Loucy (cell line): ENCODE data around the gene TRMT61A.

Experiments
- H2AFZ ChIP-seq: fragments of 200-600 bp; sonication (generic); 2 replicates; pipeline ENCODE4 v1.6.0; 2016; ENCODE audit warnings: antibody characterized with exemption, mild to moderate bottlenecking, low read length, moderate library complexity
- H3F3A ChIP-seq: fragments of 200-600 bp; 2 replicates; pipeline ENCODE4 v1.6.0; 2016; ENCODE audit warnings: antibody characterized with exemption, low read depth, mild to moderate bottlenecking
- H3K27me3 ChIP-seq: fragments of 200-600 bp; sonication (generic); 2 replicates; pipeline ENCODE4 v1.6.1; 2014; ENCODE audit warnings: low read length, mild to moderate bottlenecking; ENCODE audit not compliant: insufficient read depth, poor library complexity, severe bottlenecking
- H3K36me3 ChIP-seq: fragments of 200-600 bp; sonication (generic); 2 replicates; pipeline ENCODE4 v1.6.1; 2016; ENCODE audit warnings: low read length; ENCODE audit not compliant: insufficient read depth
- H3K4me1 ChIP-seq: fragments of 200-600 bp; sonication (generic); 2 replicates; pipeline ENCODE4 v1.5.1; 2014; ENCODE audit warnings: low read length, mild to moderate bottlenecking; ENCODE audit not compliant: insufficient read depth, poor library complexity, severe bottlenecking
- H3K4me2 ChIP-seq: fragments of 200-600 bp; sonication (generic); 2 replicates; pipeline ENCODE4 v1.6.0; 2014; ENCODE audit warnings: antibody characterized with exemption, low read length, low read depth, mild to moderate bottlenecking; ENCODE audit not compliant: poor library complexity, severe bottlenecking
- H3K4me3 ChIP-seq: fragments of 200-600 bp; sonication (generic); 2 replicates; pipeline ENCODE4 v1.5.1; 2014; ENCODE audit warnings: low read length, mild to moderate bottlenecking, mixed read lengths; ENCODE audit not compliant: poor library complexity, severe bottlenecking
- H3K79me2 ChIP-seq: fragments of 200-600 bp; sonication (generic); 2 replicates; pipeline ENCODE4 v1.6.1; 2014; ENCODE audit warnings: low read length; ENCODE audit not compliant: insufficient read depth
- H3K9ac ChIP-seq: fragments of 200-600 bp; sonication (generic); 2 replicates; pipeline ENCODE4 v1.6.0; 2014; ENCODE audit warnings: mild to moderate bottlenecking, low read depth, low read length, moderate library complexity; ENCODE audit not compliant: poor library complexity, severe bottlenecking
- H3K9me2 ChIP-seq: fragments of 200-600 bp; sonication (generic); replicated peaks from 2 replicates; pipeline ENCODE4 v1.6.1; 2016; ENCODE audit warnings: low read depth, low read length, mixed read lengths
- H3K9me3 ChIP-seq: fragments of 200-600 bp; sonication (generic); 2 replicates; pipeline ENCODE4 v1.6.1; 2014; ENCODE audit warnings: mild to moderate bottlenecking, antibody characterized with exemption, low read length, low read depth; ENCODE audit not compliant: insufficient read depth
- H4K20me1 ChIP-seq: fragments of 200-600 bp; sonication (generic); 2 replicates; pipeline ENCODE4 v1.6.0; 2014; ENCODE audit warnings: antibody characterized with exemption, low read length, mild to moderate bottlenecking; ENCODE audit not compliant: insufficient read depth, poor library complexity, severe bottlenecking
- EZH2phosphoT487 ChIP-seq: fragments of 200-600 bp; IDR thresholded peaks from 2 replicates; pipeline ENCODE4 v1.6.1; 2018; ENCODE audit warnings: antibody characterized with exemption, mild to moderate bottlenecking, moderate library complexity, borderline replicate concordance
- TF ChIP-seq, protein P1 (sequence below): fragments of 200-600 bp; sonication (generic); conservative IDR thresholded peaks from 2 replicates; pipeline ENCODE4 v1.5.1; 2014; ENCODE audit warnings: mild to moderate bottlenecking, antibody characterized with exemption, low read length

TRMT61A gene

DNA sequence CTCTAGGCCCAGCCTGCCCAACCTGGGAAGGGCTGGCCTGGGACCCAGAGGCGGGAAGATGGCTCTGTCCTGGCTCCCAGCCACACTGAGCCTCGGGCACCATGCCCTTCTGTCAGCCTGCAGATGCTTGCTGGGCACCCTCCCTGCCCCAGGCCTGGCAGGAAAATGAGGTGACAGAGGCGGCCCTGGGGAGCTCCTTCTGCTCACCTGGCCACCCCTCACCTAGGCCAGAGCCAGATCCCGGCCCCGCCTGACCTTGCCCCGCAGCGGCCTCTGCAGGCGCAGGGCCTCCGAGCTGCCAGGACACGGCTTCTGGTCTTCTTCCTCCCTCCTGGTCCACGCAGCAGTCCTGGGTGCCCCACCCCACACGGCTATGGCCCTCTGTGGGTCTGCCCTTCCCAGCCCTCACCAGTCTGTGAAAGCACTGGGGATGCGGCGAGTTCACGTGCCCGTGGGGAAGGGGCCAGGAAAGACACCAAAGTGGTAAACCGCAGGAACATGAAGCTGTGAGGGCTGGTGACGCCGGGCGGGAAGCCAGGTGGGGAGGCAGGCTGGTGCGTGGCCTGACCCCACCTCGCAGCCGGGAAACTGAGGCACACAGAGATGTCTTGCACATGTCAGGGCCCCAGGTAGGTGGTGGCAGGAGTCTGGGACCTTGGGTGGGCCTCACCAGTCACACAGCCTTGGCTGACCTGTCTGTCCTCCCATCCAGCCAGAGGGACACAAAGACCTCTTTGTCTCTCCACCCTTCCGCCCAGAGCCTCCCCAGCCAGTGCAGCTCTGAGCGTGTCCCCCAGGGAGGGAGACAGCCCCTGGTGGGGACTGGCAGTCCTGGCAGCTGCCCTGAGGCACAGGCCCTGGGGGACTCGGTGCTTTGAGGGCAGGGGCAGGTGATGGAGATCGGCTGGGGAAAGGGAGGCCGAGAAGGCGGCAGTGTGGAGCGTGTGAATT, 20.6 kb downstream of the TRMT61A start:
- Histone ChIP-seq H3K4me3 (no peak overlapping the region), H3K4me1 (no peaks in the 10 kb centered on the region)

GRCh38 chr14:103550451-103551337, 21.7 kb downstream of the TRMT61A start:
- Histone ChIP-seq H3K4me1 (no peaks in the 10 kb centered on the region), H4K20me1 (peaks cover 3% of the 10 kb centered on the region), H2AFZ (no peak overlapping the region), H3K27me3 (no peaks in the 10 kb centered on the region), H3K36me3 (no peaks in the 10 kb centered on the region), H3K9me2 (no peaks in the 10 kb centered on the region), H3K79me2 (peaks cover under 1% of the 10 kb centered on the region; the same call in 1 of the 2 replicates), H3F3A (no peaks in the 10 kb centered on the region), H3K9ac (no peak overlapping the region), H3K4me3 (no peak overlapping the region), H3K4me2 (no peak overlapping the region), H3K9me3 (no peaks in the 10 kb centered on the region)
- no peak for TF ChIP-seq EZH2phosphoT487
- TF ChIP-seq, protein P1, sequence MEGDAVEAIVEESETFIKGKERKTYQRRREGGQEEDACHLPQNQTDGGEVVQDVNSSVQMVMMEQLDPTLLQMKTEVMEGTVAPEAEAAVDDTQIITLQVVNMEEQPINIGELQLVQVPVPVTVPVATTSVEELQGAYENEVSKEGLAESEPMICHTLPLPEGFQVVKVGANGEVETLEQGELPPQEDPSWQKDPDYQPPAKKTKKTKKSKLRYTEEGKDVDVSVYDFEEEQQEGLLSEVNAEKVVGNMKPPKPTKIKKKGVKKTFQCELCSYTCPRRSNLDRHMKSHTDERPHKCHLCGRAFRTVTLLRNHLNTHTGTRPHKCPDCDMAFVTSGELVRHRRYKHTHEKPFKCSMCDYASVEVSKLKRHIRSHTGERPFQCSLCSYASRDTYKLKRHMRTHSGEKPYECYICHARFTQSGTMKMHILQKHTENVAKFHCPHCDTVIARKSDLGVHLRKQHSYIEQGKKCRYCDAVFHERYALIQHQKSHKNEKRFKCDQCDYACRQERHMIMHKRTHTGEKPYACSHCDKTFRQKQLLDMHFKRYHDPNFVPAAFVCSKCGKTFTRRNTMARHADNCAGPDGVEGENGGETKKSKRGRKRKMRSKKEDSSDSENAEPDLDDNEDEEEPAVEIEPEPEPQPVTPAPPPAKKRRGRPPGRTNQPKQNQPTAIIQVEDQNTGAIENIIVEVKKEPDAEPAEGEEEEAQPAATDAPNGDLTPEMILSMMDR, result no peak

More for the DNA sequence above, 20.6 kb downstream of the TRMT61A start:
- Histone ChIP-seq H3K27me3 (no peaks in the 10 kb centered on the region), H3K9me2 (no peaks in the 10 kb centered on the region), H3K9ac (no peak overlapping the region), H3K9me3 (no peaks in the 10 kb centered on the region), H2AFZ (no peak overlapping the region), H3K79me2 (no peaks in the 10 kb centered on the region), H3K36me3 (no peaks in the 10 kb centered on the region), H4K20me1 (no peaks in the 10 kb centered on the region), H3F3A (no peaks in the 10 kb centered on the region), H3K4me2 (no peak overlapping the region)
- TF ChIP-seq, protein P1, result no peak
- TF ChIP-seq EZH2phosphoT487, result no peak

- no peak overlapping the region for H3K9ac ChIP-seq
- peaks cover 4% of the 10 kb centered on the region; the same call in 1 of the 2 replicates for H3K79me2 ChIP-seq
- H3K9me2 ChIP-seq, result no peaks in the 10 kb centered on the region
- no peak overlapping the region for H3K4me3 ChIP-seq
- H3K27me3 ChIP-seq, result no peaks in the 10 kb centered on the region
- H3F3A ChIP-seq, result no peaks in the 10 kb centered on the region
- no peaks in the 10 kb centered on the region for H3K9me3 ChIP-seq
- H4K20me1 ChIP-seq, result peaks cover 7% of the 10 kb centered on the region
- no peaks in the 10 kb centered on the region for H3K4me1 ChIP-seq
- no peak overlapping the region for H2AFZ ChIP-seq
- no peak overlapping the region for H3K4me2 ChIP-seq
- no peak for TF ChIP-seq EZH2phosphoT487
- TF ChIP-seq, protein P1, result no peak
- H3K36me3 ChIP-seq, result no peaks in the 10 kb centered on the region
Observed at GRCh38 chr14:103551338-103551762, 22.4 kb downstream of the TRMT61A start.
